Erythroblast (primary cell): ENCODE results near the gene MMRN2.

Source experiments
- GATA1 ChIP-seq: IDR thresholded peaks from 2 replicates; pipeline ENCODE4 v1.6.1; 2011; ENCODE audit warnings: low read depth, mild to moderate bottlenecking, control low read depth, low read length, moderate library complexity
- POLR2A ChIP-seq: IDR thresholded peaks from 2 replicates; pipeline ENCODE4 v1.6.1; 2011; ENCODE audit warnings: mild to moderate bottlenecking, low read length

GRCh38 chr10:86959737-86960002 lies 2.3 kb upstream of the MMRN2 start:
- TF ChIP-seq POLR2A (no peak), GATA1 (no peak)
